Epithelial cell of proximal tubule (primary cell): ENCODE data around the gene STX2. TPM values are rescaled to one million over a fixed set of nuclear protein-coding genes. Genes with fewer than 3 reads are reported as not detected.
"Not testable (repeated sequence)": the region's sequence is repeated elsewhere in the genome, so short reads cannot be mapped to it uniquely, and the experiment has no call there.

Experiments used
- DNase-seq: peaks from one replicate; pipeline ENCODE4 v3.0.0-alpha.2; 2011; ENCODE audit warnings: low read depth
- H3K4me3 ChIP-seq: 2 replicates; pipeline ENCODE4 v1.5.1; 2011; ENCODE audit warnings: low read depth, mild to moderate bottlenecking, low read length
- CTCF ChIP-seq: conservative IDR thresholded peaks from 2 replicates; pipeline ENCODE4 v1.5.1; 2012; ENCODE audit warnings: low read depth, mild to moderate bottlenecking, low read length
- total RNA-seq: library from RNA; depleted of rRNA; stranded (reverse); fragments of >200 nt; gene quantifications from 2 replicates; pipeline ENCODE4 v1.2.3, GENCODE V29; 2015

STX2 gene
- total RNA-seq, 1 donor from 2014 or later, result 30.8 TPM

GRCh38 chr12:130878193-130879185 lies 39.4 kb upstream of the STX2 start:
- no peak overlapping the region for H3K4me3 ChIP-seq
- no peak for DNase-seq
- no peak for TF ChIP-seq CTCF

- no peak for TF ChIP-seq CTCF
- H3K4me3 ChIP-seq, result no peak overlapping the region
- DNase-seq, result no peak
Measured at GRCh38 chr12:130877333-130877732, 38.3 kb upstream of the STX2 start.

- H3K4me3 ChIP-seq, result no peak overlapping the region
- TF ChIP-seq CTCF, result no peak
- no peak for DNase-seq
Measured at GRCh38 chr12:130876758-130877157, 37.7 kb upstream of the STX2 start.

GRCh38 chr12:130876297-130876696 lies 37.2 kb upstream of the STX2 start:
- no peak for DNase-seq
- no peak for TF ChIP-seq CTCF
- H3K4me3 ChIP-seq, result no peak overlapping the region

GRCh38 chr12:130875708-130876107 lies 36.7 kb upstream of the STX2 start:
- not testable (repeated sequence) for DNase-seq, H3K4me3 ChIP-seq

GRCh38 chr12:130875193-130875592 lies 36.1 kb upstream of the STX2 start:
- DNase-seq, result no peak
- no peak for TF ChIP-seq CTCF
- H3K4me3 ChIP-seq, result no peak overlapping the region

- DNase-seq, result no peak
- H3K4me3 ChIP-seq, result no peak overlapping the region
- no peak for TF ChIP-seq CTCF
Measured at GRCh38 chr12:130874696-130875095, 35.6 kb upstream of the STX2 start.
